HepG2 (cell line): ENCODE results near the gene MYO5B.

ENCODE experiments used
- EHMT2 ChIP-seq: fragments of 200-600 bp; sonication (generic); IDR thresholded peaks from 2 replicates; pipeline ENCODE4 v1.7.0; 2017; ENCODE audit warnings: antibody characterized with exemption, low read depth, low read length, borderline replicate concordance
- EZH2 ChIP-seq: conservative IDR thresholded peaks from 2 replicates; pipeline ENCODE4 v1.6.1; 2012; ENCODE audit warnings: mild to moderate bottlenecking, low read depth, low read length, moderate library complexity
- RELA ChIP-seq: sonication (generic); formaldehyde crosslinking; IDR thresholded peaks from 2 replicates; pipeline ENCODE4 v1.4.0; 2020; ENCODE audit warnings: missing genetic modification reagents
- ZFP41 ChIP-seq: sonication (generic); formaldehyde crosslinking; IDR thresholded peaks from 2 replicates; pipeline ENCODE4 v1.4.0; 2020; ENCODE audit warnings: mild to moderate bottlenecking, missing genetic modification reagents, borderline replicate concordance
- ZNF224 ChIP-seq: sonication (generic); formaldehyde crosslinking; IDR thresholded peaks from 2 replicates; pipeline ENCODE4 v1.5.0; 2020; ENCODE audit warnings: mild to moderate bottlenecking, missing genetic modification reagents
- ZNF713 ChIP-seq: sonication (generic); formaldehyde crosslinking; IDR thresholded peaks from 2 replicates; pipeline ENCODE4 v1.4.0; 2020; ENCODE audit warnings: mild to moderate bottlenecking, missing genetic modification reagents
- ZNF746 ChIP-seq: sonication (generic); formaldehyde crosslinking; IDR thresholded peaks from 2 replicates; pipeline ENCODE4 v1.8.0; 2022; ENCODE audit warnings: mild to moderate bottlenecking, missing genetic modification reagents
- TF ChIP-seq, protein P1 (sequence below): sonication (generic); formaldehyde crosslinking; IDR thresholded peaks from 2 replicates; pipeline ENCODE4 v1.5.0; 2020; ENCODE audit warnings: mild to moderate bottlenecking, missing genetic modification reagents, borderline replicate concordance
- TF ChIP-seq, protein P2 (sequence below): sonication (generic); formaldehyde crosslinking; IDR thresholded peaks from 2 replicates; pipeline ENCODE4 v1.5.0; 2020; ENCODE audit warnings: mild to moderate bottlenecking, missing genetic modification reagents, moderate library complexity

DNA sequence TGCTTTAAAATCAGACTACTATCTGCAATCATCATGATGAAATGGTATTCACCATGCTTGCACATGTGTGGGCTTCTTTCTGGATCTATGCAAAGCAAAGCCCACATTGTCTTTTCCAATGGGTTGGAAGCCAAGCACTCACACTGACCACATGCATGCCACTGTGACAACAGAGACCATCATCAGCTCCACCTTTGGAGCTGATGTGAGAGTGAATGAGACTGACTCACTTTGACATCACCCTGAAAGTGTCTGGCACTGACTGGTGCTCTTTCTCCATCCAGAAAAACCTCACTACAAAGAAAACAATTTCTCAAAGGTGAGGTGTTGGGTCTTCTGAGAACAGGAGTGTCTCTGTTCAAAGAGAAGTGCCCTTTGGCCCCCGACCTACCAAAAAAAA lies 4.7 kb downstream of the MYO5B start:
- TF ChIP-seq ZNF713 (CRISPR knock-in tag) (no peak), ZNF224 (CRISPR knock-in tag) (no peak), ZNF746 (CRISPR knock-in tag) (no peak), RELA (CRISPR knock-in tag) (no peak), ZFP41 (CRISPR knock-in tag) (no peak), EHMT2 (no peak), EZH2 (no peak)
- TF ChIP-seq, protein P1, sequence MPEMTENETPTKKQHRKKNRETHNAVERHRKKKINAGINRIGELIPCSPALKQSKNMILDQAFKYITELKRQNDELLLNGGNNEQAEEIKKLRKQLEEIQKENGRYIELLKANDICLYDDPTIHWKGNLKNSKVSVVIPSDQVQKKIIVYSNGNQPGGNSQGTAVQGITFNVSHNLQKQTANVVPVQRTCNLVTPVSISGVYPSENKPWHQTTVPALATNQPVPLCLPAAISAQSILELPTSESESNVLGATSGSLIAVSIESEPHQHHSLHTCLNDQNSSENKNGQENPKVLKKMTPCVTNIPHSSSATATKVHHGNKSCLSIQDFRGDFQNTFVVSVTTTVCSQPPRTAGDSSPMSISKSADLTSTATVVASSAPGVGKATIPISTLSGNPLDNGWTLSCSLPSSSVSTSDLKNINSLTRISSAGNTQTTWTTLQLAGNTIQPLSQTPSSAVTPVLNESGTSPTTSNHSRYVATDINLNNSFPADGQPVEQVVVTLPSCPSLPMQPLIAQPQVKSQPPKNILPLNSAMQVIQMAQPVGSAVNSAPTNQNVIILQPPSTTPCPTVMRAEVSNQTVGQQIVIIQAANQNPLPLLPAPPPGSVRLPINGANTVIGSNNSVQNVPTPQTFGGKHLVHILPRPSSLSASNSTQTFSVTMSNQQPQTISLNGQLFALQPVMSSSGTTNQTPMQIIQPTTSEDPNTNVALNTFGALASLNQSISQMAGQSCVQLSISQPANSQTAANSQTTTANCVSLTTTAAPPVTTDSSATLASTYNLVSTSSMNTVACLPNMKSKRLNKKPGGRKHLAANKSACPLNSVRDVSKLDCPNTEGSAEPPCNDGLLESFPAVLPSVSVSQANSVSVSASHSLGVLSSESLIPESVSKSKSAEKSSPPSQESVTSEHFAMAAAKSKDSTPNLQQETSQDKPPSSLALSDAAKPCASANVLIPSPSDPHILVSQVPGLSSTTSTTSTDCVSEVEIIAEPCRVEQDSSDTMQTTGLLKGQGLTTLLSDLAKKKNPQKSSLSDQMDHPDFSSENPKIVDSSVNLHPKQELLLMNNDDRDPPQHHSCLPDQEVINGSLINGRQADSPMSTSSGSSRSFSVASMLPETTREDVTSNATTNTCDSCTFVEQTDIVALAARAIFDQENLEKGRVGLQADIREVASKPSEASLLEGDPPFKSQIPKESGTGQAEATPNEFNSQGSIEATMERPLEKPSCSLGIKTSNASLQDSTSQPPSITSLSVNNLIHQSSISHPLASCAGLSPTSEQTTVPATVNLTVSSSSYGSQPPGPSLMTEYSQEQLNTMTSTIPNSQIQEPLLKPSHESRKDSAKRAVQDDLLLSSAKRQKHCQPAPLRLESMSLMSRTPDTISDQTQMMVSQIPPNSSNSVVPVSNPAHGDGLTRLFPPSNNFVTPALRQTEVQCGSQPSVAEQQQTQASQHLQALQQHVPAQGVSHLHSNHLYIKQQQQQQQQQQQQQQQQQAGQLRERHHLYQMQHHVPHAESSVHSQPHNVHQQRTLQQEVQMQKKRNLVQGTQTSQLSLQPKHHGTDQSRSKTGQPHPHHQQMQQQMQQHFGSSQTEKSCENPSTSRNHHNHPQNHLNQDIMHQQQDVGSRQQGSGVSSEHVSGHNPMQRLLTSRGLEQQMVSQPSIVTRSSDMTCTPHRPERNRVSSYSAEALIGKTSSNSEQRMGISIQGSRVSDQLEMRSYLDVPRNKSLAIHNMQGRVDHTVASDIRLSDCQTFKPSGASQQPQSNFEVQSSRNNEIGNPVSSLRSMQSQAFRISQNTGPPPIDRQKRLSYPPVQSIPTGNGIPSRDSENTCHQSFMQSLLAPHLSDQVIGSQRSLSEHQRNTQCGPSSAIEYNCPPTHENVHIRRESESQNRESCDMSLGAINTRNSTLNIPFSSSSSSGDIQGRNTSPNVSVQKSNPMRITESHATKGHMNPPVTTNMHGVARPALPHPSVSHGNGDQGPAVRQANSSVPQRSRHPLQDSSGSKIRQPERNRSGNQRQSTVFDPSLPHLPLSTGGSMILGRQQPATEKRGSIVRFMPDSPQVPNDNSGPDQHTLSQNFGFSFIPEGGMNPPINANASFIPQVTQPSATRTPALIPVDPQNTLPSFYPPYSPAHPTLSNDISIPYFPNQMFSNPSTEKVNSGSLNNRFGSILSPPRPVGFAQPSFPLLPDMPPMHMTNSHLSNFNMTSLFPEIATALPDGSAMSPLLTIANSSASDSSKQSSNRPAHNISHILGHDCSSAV (CRISPR knock-in tag) = no peak
- TF ChIP-seq, protein P2, sequence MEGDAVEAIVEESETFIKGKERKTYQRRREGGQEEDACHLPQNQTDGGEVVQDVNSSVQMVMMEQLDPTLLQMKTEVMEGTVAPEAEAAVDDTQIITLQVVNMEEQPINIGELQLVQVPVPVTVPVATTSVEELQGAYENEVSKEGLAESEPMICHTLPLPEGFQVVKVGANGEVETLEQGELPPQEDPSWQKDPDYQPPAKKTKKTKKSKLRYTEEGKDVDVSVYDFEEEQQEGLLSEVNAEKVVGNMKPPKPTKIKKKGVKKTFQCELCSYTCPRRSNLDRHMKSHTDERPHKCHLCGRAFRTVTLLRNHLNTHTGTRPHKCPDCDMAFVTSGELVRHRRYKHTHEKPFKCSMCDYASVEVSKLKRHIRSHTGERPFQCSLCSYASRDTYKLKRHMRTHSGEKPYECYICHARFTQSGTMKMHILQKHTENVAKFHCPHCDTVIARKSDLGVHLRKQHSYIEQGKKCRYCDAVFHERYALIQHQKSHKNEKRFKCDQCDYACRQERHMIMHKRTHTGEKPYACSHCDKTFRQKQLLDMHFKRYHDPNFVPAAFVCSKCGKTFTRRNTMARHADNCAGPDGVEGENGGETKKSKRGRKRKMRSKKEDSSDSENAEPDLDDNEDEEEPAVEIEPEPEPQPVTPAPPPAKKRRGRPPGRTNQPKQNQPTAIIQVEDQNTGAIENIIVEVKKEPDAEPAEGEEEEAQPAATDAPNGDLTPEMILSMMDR (CRISPR knock-in tag) = no peak
